ENCODE data around the gene HNRNPAB.

DNA sequence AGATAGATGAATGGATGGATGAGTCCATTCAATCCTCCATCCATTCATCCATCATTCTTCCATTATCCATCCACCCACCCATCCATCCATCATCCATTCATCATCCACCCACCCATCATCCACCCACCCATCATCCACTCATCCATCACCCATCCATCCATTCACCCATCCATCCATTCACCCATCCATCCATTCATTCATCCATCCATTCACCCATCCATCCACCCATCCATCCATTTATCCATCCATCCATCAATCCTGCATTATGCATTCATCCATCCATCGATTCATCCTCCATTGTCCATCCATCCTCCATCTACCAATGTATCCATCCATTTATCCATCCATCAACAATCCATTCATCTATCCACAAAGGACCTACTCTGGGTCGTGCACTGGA is 41.1 kb downstream of the HNRNPAB start:
- TF ChIP-seq, protein P1, sequence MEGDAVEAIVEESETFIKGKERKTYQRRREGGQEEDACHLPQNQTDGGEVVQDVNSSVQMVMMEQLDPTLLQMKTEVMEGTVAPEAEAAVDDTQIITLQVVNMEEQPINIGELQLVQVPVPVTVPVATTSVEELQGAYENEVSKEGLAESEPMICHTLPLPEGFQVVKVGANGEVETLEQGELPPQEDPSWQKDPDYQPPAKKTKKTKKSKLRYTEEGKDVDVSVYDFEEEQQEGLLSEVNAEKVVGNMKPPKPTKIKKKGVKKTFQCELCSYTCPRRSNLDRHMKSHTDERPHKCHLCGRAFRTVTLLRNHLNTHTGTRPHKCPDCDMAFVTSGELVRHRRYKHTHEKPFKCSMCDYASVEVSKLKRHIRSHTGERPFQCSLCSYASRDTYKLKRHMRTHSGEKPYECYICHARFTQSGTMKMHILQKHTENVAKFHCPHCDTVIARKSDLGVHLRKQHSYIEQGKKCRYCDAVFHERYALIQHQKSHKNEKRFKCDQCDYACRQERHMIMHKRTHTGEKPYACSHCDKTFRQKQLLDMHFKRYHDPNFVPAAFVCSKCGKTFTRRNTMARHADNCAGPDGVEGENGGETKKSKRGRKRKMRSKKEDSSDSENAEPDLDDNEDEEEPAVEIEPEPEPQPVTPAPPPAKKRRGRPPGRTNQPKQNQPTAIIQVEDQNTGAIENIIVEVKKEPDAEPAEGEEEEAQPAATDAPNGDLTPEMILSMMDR (IDR thresholded peaks at IDR 0.05): no peak
- TF ChIP-seq EP300 (IDR thresholded peaks at IDR 0.05; ENCODE audit: low read depth) (no peak), POLR2A (IDR thresholded peaks at IDR 0.05) (no peak), POLR2AphosphoS5 (IDR thresholded peaks at IDR 0.05) (no peak)
